GM12892 (cell line): ENCODE measurements around the gene CEP350.

Source experiments
- DNase-seq: peaks from one replicate; pipeline ENCODE4 v3.0.0; 2011; ENCODE audit not compliant: insufficient read length
- FAIRE-seq: peaks from 2 replicates; lab custom pipeline; 2011; peaks lifted over from hg19 to GRCh38; lab: Jason Lieb, UNC
- POLR2A ChIP-seq: IDR thresholded peaks from 2 replicates; pipeline ENCODE4 v1.6.1; 2011; ENCODE audit warnings: low read depth, low read length, control low read depth
- POLR2AphosphoS5 ChIP-seq: IDR thresholded peaks from 2 replicates; pipeline ENCODE4 v1.6.1; 2011; ENCODE audit warnings: low read depth, low read length, control low read depth
- TAF1 ChIP-seq: IDR thresholded peaks from 2 replicates; pipeline ENCODE4 v1.6.1; 2011; ENCODE audit warnings: low read depth, mild to moderate bottlenecking, control low read depth, low read length, borderline replicate concordance

CEP350 gene

GRCh38 chr1:180084867-180085266 is 130.3 kb downstream of the CEP350 start:
- TF ChIP-seq POLR2A (no peak), TAF1 (no peak), POLR2AphosphoS5 (no peak)
- DNase-seq (no peak), FAIRE-seq (no peak)

GRCh38 chr1:180085331-180085730 is 130.7 kb downstream of the CEP350 start:
- TF ChIP-seq POLR2A (no peak), POLR2AphosphoS5 (no peak)
- DNase-seq (no peak), FAIRE-seq (no peak)

- no peak for DNase-seq
- FAIRE-seq, result no peak
- no peak for TF ChIP-seq TAF1
- TF ChIP-seq POLR2A, result no peak
- no peak for TF ChIP-seq POLR2AphosphoS5
Observed at GRCh38 chr1:180092931-180093650, 138.5 kb downstream of the CEP350 start.

- TF ChIP-seq POLR2A (no peak), POLR2AphosphoS5 (no peak)
- DNase-seq (no peak), FAIRE-seq (no peak)
Observed at GRCh38 chr1:180094705-180095295, 140.2 kb downstream of the CEP350 start.

GRCh38 chr1:180096584-180097325 is 142.1 kb downstream of the CEP350 start:
- no peak for DNase-seq
- no peak for FAIRE-seq
- TF ChIP-seq POLR2AphosphoS5, result no peak
- TF ChIP-seq POLR2A, result no peak
- TF ChIP-seq TAF1, result no peak

- DNase-seq (no peak), FAIRE-seq (no peak)
- TF ChIP-seq POLR2A, result no peak
- TF ChIP-seq POLR2AphosphoS5, result no peak
- TF ChIP-seq TAF1, result no peak
Observed at GRCh38 chr1:180097326-180097605, 142.7 kb downstream of the CEP350 start.

- no peak for DNase-seq
- no peak for FAIRE-seq
- TF ChIP-seq TAF1 (no peak), POLR2A (no peak), POLR2AphosphoS5 (no peak)
Observed at GRCh38 chr1:180101411-180101810, 146.8 kb downstream of the CEP350 start.

GRCh38 chr1:180103819-180104218 is 149.2 kb downstream of the CEP350 start:
- DNase-seq (no peak), FAIRE-seq (no peak)
- TF ChIP-seq POLR2AphosphoS5, result no peak
- TF ChIP-seq POLR2A, result no peak
- TF ChIP-seq TAF1, result no peak

GRCh38 chr1:180112091-180112490 is 157.5 kb downstream of the CEP350 start:
- FAIRE-seq, result no peak
- no peak for TF ChIP-seq POLR2AphosphoS5
- no peak for TF ChIP-seq POLR2A
- TF ChIP-seq TAF1, result no peak
- DNase-seq, result no peak

- TF ChIP-seq POLR2A (no peak), TAF1 (no peak), POLR2AphosphoS5 (no peak)
- DNase-seq (no peak), FAIRE-seq (no peak)
Observed at GRCh38 chr1:180112984-180113647, 158.5 kb downstream of the CEP350 start.

- FAIRE-seq (no peak), DNase-seq (no peak)
- TF ChIP-seq POLR2A (no peak), TAF1 (no peak), POLR2AphosphoS5 (no peak)
Observed at GRCh38 chr1:180114396-180114945, 159.9 kb downstream of the CEP350 start.
